Measurements from ENCODE around the gene AFAP1L1. TPM values are rescaled to one million over a fixed set of nuclear protein-coding genes. Genes with fewer than 3 reads are reported as not detected.

Gene AFAP1L1
- total RNA-seq, 1 donor = 1.1 TPM

- H3K4me1 ChIP-seq (ENCODE audit: insufficient read depth, low read length) = peaks cover 12% of the 10 kb centered on the region
- no peak for TF ChIP-seq CTCF (IDR thresholded peaks at IDR 0.05; ENCODE audit: extremely low read depth, low read depth, low read length)
- no peaks in the 10 kb centered on the region for H4K20me1 ChIP-seq (ENCODE audit: insufficient read depth, low read length)
- H3K9me3 ChIP-seq (ENCODE audit: low read depth, low read length) = no peaks in the 10 kb centered on the region
- no peaks in the 10 kb centered on the region for H3K36me3 ChIP-seq (ENCODE audit: insufficient read depth, low read length)
- H3K27me3 ChIP-seq (ENCODE audit: insufficient read depth, low read length) = no peaks in the 10 kb centered on the region
- no peak for DNase-seq (ENCODE audit: insufficient read length, low spot score, missing footprints)
- H3K79me2 ChIP-seq (ENCODE audit: insufficient read depth, low read length) = no peaks in the 10 kb centered on the region
- H3K4me2 ChIP-seq (ENCODE audit: insufficient read depth, low read length) = no peak overlapping the region
- H3K4me3 ChIP-seq (ENCODE audit: insufficient read depth, low read length) = no peak overlapping the region
- no peak overlapping the region for H2AFZ ChIP-seq (ENCODE audit: low read length)
- H3K27ac ChIP-seq (ENCODE audit: low read depth, low read length) = no peak overlapping the region
Observed at GRCh38 chr5:149338364-149338763, 66.7 kb downstream of the AFAP1L1 start.

GRCh38 chr5:149340920-149341319 is 69.3 kb downstream of the AFAP1L1 start:
- Histone ChIP-seq H4K20me1 (ENCODE audit: insufficient read depth, low read length) (no peaks in the 10 kb centered on the region), H3K27me3 (ENCODE audit: insufficient read depth, low read length) (no peaks in the 10 kb centered on the region), H3K4me3 (ENCODE audit: insufficient read depth, low read length) (no peak overlapping the region), H3K27ac (ENCODE audit: low read depth, low read length) (no peak overlapping the region), H3K9me3 (ENCODE audit: low read depth, low read length) (no peaks in the 10 kb centered on the region), H3K79me2 (ENCODE audit: insufficient read depth, low read length) (peaks cover 6% of the 10 kb centered on the region), H2AFZ (ENCODE audit: low read length) (no peak overlapping the region), H3K36me3 (ENCODE audit: insufficient read depth, low read length) (no peaks in the 10 kb centered on the region), H3K4me2 (ENCODE audit: insufficient read depth, low read length) (no peak overlapping the region), H3K4me1 (ENCODE audit: insufficient read depth, low read length) (peaks cover 7% of the 10 kb centered on the region)
- DNase-seq (ENCODE audit: insufficient read length, low spot score, missing footprints) = no peak
- TF ChIP-seq CTCF (IDR thresholded peaks at IDR 0.05; ENCODE audit: extremely low read depth, low read depth, low read length) = no peak

GRCh38 chr5:149341876-149342275 is 70.2 kb downstream of the AFAP1L1 start:
- no peak for DNase-seq (ENCODE audit: insufficient read length, low spot score, missing footprints)
- Histone ChIP-seq H3K4me1 (ENCODE audit: insufficient read depth, low read length) (peaks cover 13% of the 10 kb centered on the region), H3K4me2 (ENCODE audit: insufficient read depth, low read length) (no peak overlapping the region), H3K79me2 (ENCODE audit: insufficient read depth, low read length) (peaks cover 13% of the 10 kb centered on the region), H3K36me3 (ENCODE audit: insufficient read depth, low read length) (no peaks in the 10 kb centered on the region), H3K9me3 (ENCODE audit: low read depth, low read length) (no peaks in the 10 kb centered on the region), H3K4me3 (ENCODE audit: insufficient read depth, low read length) (no peak overlapping the region), H2AFZ (ENCODE audit: low read length) (no peak overlapping the region), H3K27me3 (ENCODE audit: insufficient read depth, low read length) (no peaks in the 10 kb centered on the region), H3K27ac (ENCODE audit: low read depth, low read length) (no peak overlapping the region), H4K20me1 (ENCODE audit: insufficient read depth, low read length) (no peaks in the 10 kb centered on the region)
- TF ChIP-seq CTCF (IDR thresholded peaks at IDR 0.05; ENCODE audit: extremely low read depth, low read depth, low read length) = no peak

GRCh38 chr5:149344151-149344550 is 72.5 kb downstream of the AFAP1L1 start:
- Histone ChIP-seq H3K4me1 (ENCODE audit: insufficient read depth, low read length) (peaks cover 13% of the 10 kb centered on the region), H3K4me3 (ENCODE audit: insufficient read depth, low read length) (peak overlapping the region; percentile 83), H3K79me2 (ENCODE audit: insufficient read depth, low read length) (peaks cover 34% of the 10 kb centered on the region), H3K4me2 (ENCODE audit: insufficient read depth, low read length) (peak overlapping the region; percentile 92), H4K20me1 (ENCODE audit: insufficient read depth, low read length) (no peaks in the 10 kb centered on the region), H3K27ac (ENCODE audit: low read depth, low read length) (no peak overlapping the region), H3K36me3 (ENCODE audit: insufficient read depth, low read length) (peaks cover 16% of the 10 kb centered on the region), H3K27me3 (ENCODE audit: insufficient read depth, low read length) (no peaks in the 10 kb centered on the region), H2AFZ (ENCODE audit: low read length) (no peak overlapping the region), H3K9me3 (ENCODE audit: low read depth, low read length) (no peaks in the 10 kb centered on the region)
- DNase-seq (ENCODE audit: insufficient read length, low spot score, missing footprints) = no peak
- no peak for TF ChIP-seq CTCF (IDR thresholded peaks at IDR 0.05; ENCODE audit: extremely low read depth, low read depth, low read length)
